ENCODE data around the gene CD300LD.

The CD300LD gene

DNA sequence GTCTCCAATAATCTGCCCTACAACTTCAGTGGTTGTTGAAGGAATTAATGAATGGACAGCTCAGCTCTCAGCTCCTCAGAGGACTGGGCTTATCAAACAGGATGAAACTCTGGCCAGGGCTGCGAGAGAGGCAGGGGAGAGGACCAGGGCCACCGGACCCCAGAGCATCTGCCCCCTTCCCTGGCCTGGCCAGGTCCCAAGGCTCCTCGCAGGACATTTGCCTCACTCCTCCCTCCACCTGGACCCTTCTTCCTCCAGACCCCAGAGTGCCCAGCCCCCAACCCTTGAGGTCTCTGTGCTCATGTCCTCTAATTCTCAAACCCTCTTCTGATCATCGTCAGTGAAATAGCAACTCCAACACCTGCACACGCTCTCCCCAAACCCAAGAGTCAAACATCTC is 49.9 kb downstream of the CD300LD start:
- H3K4me3 ChIP-seq (ENCODE audit: low read depth, low read length): no peak overlapping the region
- no peak for DNase-seq (ENCODE audit: low read depth)
- TF ChIP-seq, protein P1, sequence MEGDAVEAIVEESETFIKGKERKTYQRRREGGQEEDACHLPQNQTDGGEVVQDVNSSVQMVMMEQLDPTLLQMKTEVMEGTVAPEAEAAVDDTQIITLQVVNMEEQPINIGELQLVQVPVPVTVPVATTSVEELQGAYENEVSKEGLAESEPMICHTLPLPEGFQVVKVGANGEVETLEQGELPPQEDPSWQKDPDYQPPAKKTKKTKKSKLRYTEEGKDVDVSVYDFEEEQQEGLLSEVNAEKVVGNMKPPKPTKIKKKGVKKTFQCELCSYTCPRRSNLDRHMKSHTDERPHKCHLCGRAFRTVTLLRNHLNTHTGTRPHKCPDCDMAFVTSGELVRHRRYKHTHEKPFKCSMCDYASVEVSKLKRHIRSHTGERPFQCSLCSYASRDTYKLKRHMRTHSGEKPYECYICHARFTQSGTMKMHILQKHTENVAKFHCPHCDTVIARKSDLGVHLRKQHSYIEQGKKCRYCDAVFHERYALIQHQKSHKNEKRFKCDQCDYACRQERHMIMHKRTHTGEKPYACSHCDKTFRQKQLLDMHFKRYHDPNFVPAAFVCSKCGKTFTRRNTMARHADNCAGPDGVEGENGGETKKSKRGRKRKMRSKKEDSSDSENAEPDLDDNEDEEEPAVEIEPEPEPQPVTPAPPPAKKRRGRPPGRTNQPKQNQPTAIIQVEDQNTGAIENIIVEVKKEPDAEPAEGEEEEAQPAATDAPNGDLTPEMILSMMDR (IDR thresholded peaks at IDR 0.05; ENCODE audit: low read depth, low read length, missing control alignments): no peak

GRCh38 chr17:74541176-74542111 is 50.6 kb downstream of the CD300LD start:
- DNase-seq (ENCODE audit: low read depth): no peak
- H3K4me3 ChIP-seq (ENCODE audit: low read depth, low read length): no peak overlapping the region
- TF ChIP-seq, protein P1 (IDR thresholded peaks at IDR 0.05; ENCODE audit: low read depth, low read length, missing control alignments): no peak

DNA sequence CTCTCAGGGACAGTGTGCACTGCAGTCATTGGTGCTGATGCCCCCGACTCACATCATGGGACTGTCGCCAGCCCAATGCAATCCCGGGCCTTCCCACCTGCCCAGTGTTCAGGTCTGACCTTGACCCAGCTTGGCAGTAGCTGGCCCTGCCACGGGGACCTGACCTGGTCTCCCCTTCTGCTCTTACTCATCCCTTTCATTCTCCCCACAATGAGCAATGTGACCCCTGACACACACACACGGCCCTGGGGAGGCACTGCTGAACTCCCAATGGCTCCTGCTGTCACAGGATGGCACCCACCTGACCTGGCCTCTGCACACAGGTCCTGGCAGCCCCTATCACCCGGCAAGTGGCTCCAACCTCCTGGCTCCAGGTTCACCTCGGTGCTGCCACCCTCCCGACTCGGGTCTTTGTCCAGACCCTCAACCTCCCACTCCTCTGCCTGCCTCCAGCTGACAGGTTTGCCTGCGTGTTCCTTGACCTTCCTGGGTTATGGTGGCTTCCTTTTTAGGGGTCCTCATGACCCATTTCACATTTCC is 52.7 kb downstream of the CD300LD start:
- TF ChIP-seq, protein P1 (IDR thresholded peaks at IDR 0.05; ENCODE audit: low read depth, low read length, missing control alignments): no peak
- no peak overlapping the region for H3K4me3 ChIP-seq (ENCODE audit: low read depth, low read length)
- DNase-seq (ENCODE audit: low read depth): no peak

DNA sequence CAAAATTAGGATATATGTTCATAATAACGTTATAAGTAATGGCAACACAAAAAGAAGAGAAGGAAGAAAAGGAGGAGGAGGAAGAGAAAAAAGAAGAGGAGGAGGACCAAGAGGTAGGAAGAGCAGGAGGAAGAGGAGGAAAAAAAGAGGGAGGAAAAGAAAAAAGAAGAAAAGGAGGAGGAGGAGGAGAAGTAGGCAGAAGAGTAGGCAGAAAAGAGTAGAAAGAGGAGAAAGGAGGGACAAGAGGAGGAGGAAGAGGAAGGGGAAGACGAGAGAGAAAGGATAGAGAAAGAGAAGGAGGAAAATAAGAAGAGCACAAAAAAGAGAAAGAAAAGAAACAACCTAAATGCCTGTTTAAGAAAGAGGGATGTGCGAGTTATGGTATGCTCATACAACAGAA is 55.2 kb downstream of the CD300LD start:
- TF ChIP-seq, protein P1 (IDR thresholded peaks at IDR 0.05; ENCODE audit: low read depth, low read length, missing control alignments): no peak
- H3K4me3 ChIP-seq (ENCODE audit: low read depth, low read length): no peak overlapping the region
- DNase-seq (ENCODE audit: low read depth): no peak

GRCh38 chr17:74532115-74532514 is 60.0 kb downstream of the CD300LD start:
- TF ChIP-seq, protein P1 (IDR thresholded peaks at IDR 0.05; ENCODE audit: low read depth, low read length, missing control alignments): no peak
- H3K4me3 ChIP-seq (ENCODE audit: low read depth, low read length): no peak overlapping the region
- DNase-seq (ENCODE audit: low read depth): no peak

- DNase-seq (ENCODE audit: low read depth): no peak
- TF ChIP-seq, protein P1 (IDR thresholded peaks at IDR 0.05; ENCODE audit: low read depth, low read length, missing control alignments): no peak
- no peak within 1 kb of the TSS for H3K4me3 ChIP-seq (ENCODE audit: low read depth, low read length)
These were observed 60.8 kb downstream of the CD300LD start, which contains the start of gene CD300LB for GRCh38 chr17:74531231-74531761. Gene CD300LB, minus strand, starts transcription at chr17:74531475. Its CDS starts 125 bp downstream, at chr17:74531350.
